ENCODE data around the gene GRID1.

Gene GRID1

GRCh38 chr10:86356296-86356695, 10.3 kb downstream of the GRID1 start:
- in situ Hi-C loops (cut with MboI; ENCODE audit: low pct_unique_long_range_greater_than_20kb, low sequenced_read_pairs, unreplicated experiment) = no loop called here
- DNase-seq (ENCODE audit: low spot score) = no peak
- TF ChIP-seq CTCF (IDR thresholded peaks at IDR 0.05; ENCODE audit: extremely low read depth, insufficient read depth, missing control alignments) = no peak

GRCh38 chr10:86355571-86356038, 11.0 kb downstream of the GRID1 start:
- in situ Hi-C loops (cut with MboI; ENCODE audit: low pct_unique_long_range_greater_than_20kb, low sequenced_read_pairs, unreplicated experiment) = no loop called here
- DNase-seq (ENCODE audit: low spot score) = no peak
- no peak for TF ChIP-seq CTCF (IDR thresholded peaks at IDR 0.05; ENCODE audit: extremely low read depth, insufficient read depth, missing control alignments)

GRCh38 chr10:86354761-86355540, 11.6 kb downstream of the GRID1 start:
- in situ Hi-C loops (cut with MboI; ENCODE audit: low pct_unique_long_range_greater_than_20kb, low sequenced_read_pairs, unreplicated experiment) = no loop called here
- DNase-seq (ENCODE audit: low spot score) = no peak
- no peak for TF ChIP-seq CTCF (IDR thresholded peaks at IDR 0.05; ENCODE audit: extremely low read depth, insufficient read depth, missing control alignments)

GRCh38 chr10:86353506-86354485, 12.8 kb downstream of the GRID1 start:
- no peak for TF ChIP-seq CTCF (IDR thresholded peaks at IDR 0.05; ENCODE audit: extremely low read depth, insufficient read depth, missing control alignments)
- in situ Hi-C loops (cut with MboI; ENCODE audit: low pct_unique_long_range_greater_than_20kb, low sequenced_read_pairs, unreplicated experiment) = no loop called here
- no peak for DNase-seq (ENCODE audit: low spot score)

- in situ Hi-C loops (cut with MboI; ENCODE audit: low pct_unique_long_range_greater_than_20kb, low sequenced_read_pairs, unreplicated experiment) = no loop called here
- DNase-seq (ENCODE audit: low spot score) = no peak
- TF ChIP-seq CTCF (IDR thresholded peaks at IDR 0.05; ENCODE audit: extremely low read depth, insufficient read depth, missing control alignments) = no peak
Measured at GRCh38 chr10:86350897-86351296, 15.7 kb downstream of the GRID1 start.

GRCh38 chr10:86349940-86350630, 16.5 kb downstream of the GRID1 start:
- no peak for DNase-seq (ENCODE audit: low spot score)
- TF ChIP-seq CTCF (IDR thresholded peaks at IDR 0.05; ENCODE audit: extremely low read depth, insufficient read depth, missing control alignments) = no peak
- in situ Hi-C loops (cut with MboI; ENCODE audit: low pct_unique_long_range_greater_than_20kb, low sequenced_read_pairs, unreplicated experiment) = no loop called here
